MCF 10A (cell line): ENCODE results near the gene GADL1. TPM values are rescaled to one million over a fixed set of nuclear protein-coding genes. Genes with fewer than 3 reads are reported as not detected.

Source experiments
- BruUV-seq: library from RNA; stranded (reverse); fragments of 400-500 nt; replicated peaks from 2 replicates; lab custom pipeline; 2021; lab: Mats Ljungman, UMichigan
- CTCF ChIA-PET: fragments of 300-600 bp; sonication (Branson Sonifier 250); formaldehyde crosslinking; extraction: SDS; loops from one replicate; lab custom pipeline; 2021; ENCODE audit warnings: antibody characterized with exemption, inconsistent platforms; lab: Yijun Ruan, JAX
- POLR2A ChIA-PET: fragments of 300-600, 350-650 bp; sonication (Branson Sonifier 250); formaldehyde crosslinking; extraction: SDS; loops from one replicate; lab custom pipeline; 2020; ENCODE audit warnings: antibody characterized with exemption, inconsistent platforms; lab: Yijun Ruan, JAX
- DNase-seq: peaks from one replicate; pipeline ENCODE4 v3.0.0-alpha.2; 2018; ENCODE audit not compliant: unreplicated experiment
- H3K27ac Mint-ChIP-seq: one replicate; pipeline ENCODE4 v1.8.0; 2022; ENCODE audit warnings: mild to moderate bottlenecking, low read depth, mixed read lengths; ENCODE audit not compliant: unreplicated experiment
- H3K27me3 Mint-ChIP-seq: one replicate; pipeline ENCODE4 v1.8.0; 2022; ENCODE audit warnings: mixed read lengths; ENCODE audit not compliant: insufficient read depth, unreplicated experiment
- H3K36me3 Mint-ChIP-seq: one replicate; pipeline ENCODE4 v1.8.0; 2022; ENCODE audit warnings: mild to moderate bottlenecking, moderate library complexity, mixed read lengths; ENCODE audit not compliant: insufficient read depth, unreplicated experiment
- H3K4me1 Mint-ChIP-seq: one replicate; pipeline ENCODE4 v1.8.0; 2022; ENCODE audit warnings: mixed read lengths; ENCODE audit not compliant: insufficient read depth, unreplicated experiment
- H3K4me3 Mint-ChIP-seq: one replicate; pipeline ENCODE4 v1.8.0; 2022; ENCODE audit warnings: mild to moderate bottlenecking, moderate library complexity, mixed read lengths; ENCODE audit not compliant: unreplicated experiment
- H3K9me3 Mint-ChIP-seq: one replicate; pipeline ENCODE4 v1.8.0; 2022; ENCODE audit warnings: mixed read lengths; ENCODE audit not compliant: unreplicated experiment
- intact Hi-C: fragments of 100-400 bp; cut with micrococcal nuclease; formaldehyde crosslinking; loops from 2 replicates; pipeline ENCODE4 v1.14.1; 2022
- total RNA-seq: library from RNA; stranded (reverse); gene quantifications from 2 replicates; pipeline ENCODE4 v1.2.3, GENCODE V29; 2022
- TF ChIP-seq, protein P1 (sequence below): fragments of 200-600 bp; IDR thresholded peaks from one replicate; pipeline ENCODE4 v1.8.0; 2022; ENCODE audit warnings: antibody characterized with exemption, mild to moderate bottlenecking; ENCODE audit not compliant: unreplicated experiment

GADL1 gene
- total RNA-seq, 1 experiment from 2014 or later, result not detected

- Mint-ChIP-seq H3K4me3 (no peak overlapping the region), H3K36me3 (no peaks in the 10 kb centered on the region), H3K9me3 (no peaks in the 10 kb centered on the region), H3K27me3 (no peaks in the 10 kb centered on the region), H3K27ac (no peak overlapping the region), H3K4me1 (no peaks in the 10 kb centered on the region)
- DNase-seq, result no peak
- BruUV-seq, result no TSS peak
- ChIA-PET POLR2A (no interaction called here), CTCF (interaction anchor here (0.7 to 1.6 kb wide), 2 partner anchors 10 to 1743 kb away, joined by 3 to 5 read pairs; no protein-coding TSS in a partner anchor)
- TF ChIP-seq, protein P1, sequence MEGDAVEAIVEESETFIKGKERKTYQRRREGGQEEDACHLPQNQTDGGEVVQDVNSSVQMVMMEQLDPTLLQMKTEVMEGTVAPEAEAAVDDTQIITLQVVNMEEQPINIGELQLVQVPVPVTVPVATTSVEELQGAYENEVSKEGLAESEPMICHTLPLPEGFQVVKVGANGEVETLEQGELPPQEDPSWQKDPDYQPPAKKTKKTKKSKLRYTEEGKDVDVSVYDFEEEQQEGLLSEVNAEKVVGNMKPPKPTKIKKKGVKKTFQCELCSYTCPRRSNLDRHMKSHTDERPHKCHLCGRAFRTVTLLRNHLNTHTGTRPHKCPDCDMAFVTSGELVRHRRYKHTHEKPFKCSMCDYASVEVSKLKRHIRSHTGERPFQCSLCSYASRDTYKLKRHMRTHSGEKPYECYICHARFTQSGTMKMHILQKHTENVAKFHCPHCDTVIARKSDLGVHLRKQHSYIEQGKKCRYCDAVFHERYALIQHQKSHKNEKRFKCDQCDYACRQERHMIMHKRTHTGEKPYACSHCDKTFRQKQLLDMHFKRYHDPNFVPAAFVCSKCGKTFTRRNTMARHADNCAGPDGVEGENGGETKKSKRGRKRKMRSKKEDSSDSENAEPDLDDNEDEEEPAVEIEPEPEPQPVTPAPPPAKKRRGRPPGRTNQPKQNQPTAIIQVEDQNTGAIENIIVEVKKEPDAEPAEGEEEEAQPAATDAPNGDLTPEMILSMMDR, result no peak
- intact Hi-C loops, result no loop called here
Observed at GRCh38 chr3:30873671-30874070, 20.8 kb downstream of the GADL1 start.

DNA sequence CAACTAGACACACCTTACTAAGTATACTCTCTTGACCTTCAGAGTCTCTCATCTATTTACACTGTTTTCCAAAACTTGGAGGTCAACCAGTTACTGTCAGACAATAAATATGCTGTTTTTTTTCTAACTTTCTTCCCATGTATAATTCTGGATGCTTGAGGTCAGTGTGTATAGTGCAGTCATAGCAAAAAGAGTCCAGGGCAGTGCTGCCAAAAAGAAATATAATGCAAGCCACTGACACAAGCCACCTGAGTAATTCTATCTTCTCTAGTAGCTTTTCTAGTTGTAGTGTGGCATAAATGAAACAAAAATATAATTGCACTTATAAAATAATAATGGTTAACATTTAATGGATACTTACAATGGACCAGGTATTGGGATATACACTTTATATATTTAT lies 21.6 kb downstream of the GADL1 start:
- no TSS peak for BruUV-seq
- no peaks in the 10 kb centered on the region for H3K36me3 Mint-ChIP-seq
- H3K27me3 Mint-ChIP-seq, result no peaks in the 10 kb centered on the region
- no peak overlapping the region for H3K4me3 Mint-ChIP-seq
- intact Hi-C loops, result no loop called here
- DNase-seq, result no peak
- H3K27ac Mint-ChIP-seq, result no peak overlapping the region
- no peaks in the 10 kb centered on the region for H3K4me1 Mint-ChIP-seq
- CTCF ChIA-PET, result no interaction called here
- POLR2A ChIA-PET, result interaction anchor here (0.8 kb wide), 1 partner anchor 504 kb away, joined by 3 read pairs; no protein-coding TSS in a partner anchor
- TF ChIP-seq, protein P1, result no peak
- H3K9me3 Mint-ChIP-seq, result no peaks in the 10 kb centered on the region

GRCh38 chr3:30871720-30872119 lies 22.7 kb downstream of the GADL1 start:
- CTCF ChIA-PET, result interaction anchor here (0.5 kb wide), 1 partner anchor 17 kb away, joined by 3 read pairs; no protein-coding TSS in a partner anchor
- Mint-ChIP-seq H3K4me1 (no peaks in the 10 kb centered on the region), H3K36me3 (no peaks in the 10 kb centered on the region), H3K4me3 (no peak overlapping the region), H3K27me3 (no peaks in the 10 kb centered on the region), H3K27ac (no peak overlapping the region), H3K9me3 (no peaks in the 10 kb centered on the region)
- DNase-seq, result no peak
- no TSS peak for BruUV-seq
- TF ChIP-seq, protein P1, result no peak
- POLR2A ChIA-PET, result interaction anchor here (0.6 kb wide), 1 partner anchor 118 kb away, joined by 4 read pairs; no protein-coding TSS in a partner anchor
- intact Hi-C loops, result no loop called here

- POLR2A ChIA-PET, result no interaction called here
- intact Hi-C loops, result no loop called here
- BruUV-seq, result no TSS peak
- no peak overlapping the region for H3K27ac Mint-ChIP-seq
- no peaks in the 10 kb centered on the region for H3K27me3 Mint-ChIP-seq
- no peaks in the 10 kb centered on the region for H3K36me3 Mint-ChIP-seq
- CTCF ChIA-PET, result no interaction called here
- TF ChIP-seq, protein P1, result no peak
- no peak for DNase-seq
- no peak overlapping the region for H3K4me3 Mint-ChIP-seq
- no peaks in the 10 kb centered on the region for H3K4me1 Mint-ChIP-seq
- H3K9me3 Mint-ChIP-seq, result no peaks in the 10 kb centered on the region
Observed at GRCh38 chr3:30864836-30865235, 29.6 kb downstream of the GADL1 start.
